Keratinocyte (primary cell): Measurements from ENCODE around the gene DHX38.

Source experiments
- EZH2 ChIP-seq: IDR thresholded peaks from one replicate; pipeline ENCODE4 v1.6.1; 2012; ENCODE audit warnings: inconsistent platforms, mild to moderate bottlenecking, low read length, moderate library complexity
- TF ChIP-seq, protein P1 (sequence below), 3 experiments: IDR thresholded peaks in 1 of 3; conservative IDR thresholded peaks in 1 of 3; optimal IDR thresholded peaks in 1 of 3; 2 replicates in 2 of 3; 3 replicates in 1 of 3; pipeline versions ENCODE3 to v1.5.1; 2011; ENCODE audit warnings: low read length in 3 of 3, mild to moderate bottlenecking in 3 of 3, moderate library complexity in 2 of 3, control low read depth in 1 of 3, inconsistent platforms in 1 of 3; ENCODE audit not compliant: insufficient read depth in 2 of 3; ENCODE audit errors: extremely low read depth in 1 of 3

- no peak for TF ChIP-seq EZH2
- TF ChIP-seq, protein P1, sequence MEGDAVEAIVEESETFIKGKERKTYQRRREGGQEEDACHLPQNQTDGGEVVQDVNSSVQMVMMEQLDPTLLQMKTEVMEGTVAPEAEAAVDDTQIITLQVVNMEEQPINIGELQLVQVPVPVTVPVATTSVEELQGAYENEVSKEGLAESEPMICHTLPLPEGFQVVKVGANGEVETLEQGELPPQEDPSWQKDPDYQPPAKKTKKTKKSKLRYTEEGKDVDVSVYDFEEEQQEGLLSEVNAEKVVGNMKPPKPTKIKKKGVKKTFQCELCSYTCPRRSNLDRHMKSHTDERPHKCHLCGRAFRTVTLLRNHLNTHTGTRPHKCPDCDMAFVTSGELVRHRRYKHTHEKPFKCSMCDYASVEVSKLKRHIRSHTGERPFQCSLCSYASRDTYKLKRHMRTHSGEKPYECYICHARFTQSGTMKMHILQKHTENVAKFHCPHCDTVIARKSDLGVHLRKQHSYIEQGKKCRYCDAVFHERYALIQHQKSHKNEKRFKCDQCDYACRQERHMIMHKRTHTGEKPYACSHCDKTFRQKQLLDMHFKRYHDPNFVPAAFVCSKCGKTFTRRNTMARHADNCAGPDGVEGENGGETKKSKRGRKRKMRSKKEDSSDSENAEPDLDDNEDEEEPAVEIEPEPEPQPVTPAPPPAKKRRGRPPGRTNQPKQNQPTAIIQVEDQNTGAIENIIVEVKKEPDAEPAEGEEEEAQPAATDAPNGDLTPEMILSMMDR (optimal IDR thresholded peaks at IDR 0.05 in 1 of 3, IDR thresholded peaks at IDR 0.05 in 1 of 3, conservative IDR thresholded peaks at IDR 0.05 in 1 of 3; ENCODE audit: extremely low read depth in 1 of 3, insufficient read depth in 2 of 3, low read length in 3 of 3) = no peak
Observed at GRCh38 chr16:72128701-72129100, 35.1 kb downstream of the DHX38 start.
